Thyroid gland (tissue), 4 donors: Measurements from ENCODE around the gene PTPRN2.

ENCODE experiments used
- CTCF ChIP-seq, 6 experiments: fragments of 200-600 bp in 3 of 6; fragments of 450-650 bp in 3 of 6; sonication (generic) in 3 of 6; IDR thresholded peaks; one replicate each; pipeline ENCODE4 v1.5.1; 2016 to 2019; ENCODE audit warnings: antibody characterized with exemption in 6 of 6, mild to moderate bottlenecking in 2 of 6, inconsistent platforms in 1 of 6, moderate library complexity in 1 of 6
- POLR2A ChIP-seq, 2 donors: fragments of 450-650 bp; IDR thresholded peaks; one replicate each; pipeline ENCODE4 v1.6.1; 2017; ENCODE audit warnings: antibody characterized with exemption in 2 of 2, mild to moderate bottlenecking in 2 of 2, moderate library complexity in 1 of 2

DNA sequence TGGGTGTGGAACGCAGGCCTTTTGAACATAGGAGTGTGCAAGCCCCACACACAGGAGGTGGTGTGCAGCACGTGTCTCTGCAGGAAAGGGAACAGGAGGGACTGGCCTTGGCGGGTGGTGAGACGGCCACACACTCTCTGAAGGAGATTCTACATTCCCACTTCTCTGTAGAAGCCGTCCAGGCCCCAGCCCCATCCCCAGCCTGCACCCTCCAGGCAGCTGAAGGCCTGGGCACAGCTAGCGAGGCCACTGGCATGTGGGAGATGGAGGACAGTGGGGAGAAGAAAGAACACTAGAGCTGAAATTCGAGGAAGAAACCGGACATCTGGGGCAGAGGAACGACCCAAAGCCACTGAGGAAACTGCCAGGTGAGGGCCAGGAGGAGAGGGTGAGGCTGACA lies 743.5 kb downstream of the PTPRN2 start:
- TF ChIP-seq CTCF (IDR thresholded peaks at IDR 0.05) (no peak), POLR2A (IDR thresholded peaks at IDR 0.05) (no peak)
